IMR-90 (cell line): ENCODE data around the gene CAPN5. TPM values are rescaled to one million over a fixed set of nuclear protein-coding genes. Genes with fewer than 3 reads are reported as not detected.
A peak's percentile ranks its signal among the peaks of the same experiment; 100 is the strongest.

ENCODE experiments used
- ATAC-seq: fragments of 200-7000 bp; cut with Tn5 transposase; 2 replicates; pipeline ENCODE4 v1.9.1; 2020; ENCODE audit warnings: low read depth, mild to moderate bottlenecking, moderate library complexity
- BruUV-seq: library from RNA; stranded (reverse); fragments of 400-500 nt; replicated peaks from 2 replicates; lab custom pipeline; 2021; lab: Mats Ljungman, UMichigan
- CTCF ChIA-PET: fragments of 300-600 bp; formaldehyde crosslinking; extraction: SDS; loops from one replicate; lab custom pipeline; 2021; ENCODE audit warnings: antibody characterized with exemption; lab: Yijun Ruan, JAX
- POLR2A ChIA-PET: fragments of 300-600 bp; sonication (Branson Sonifier 250); formaldehyde crosslinking; loops from one replicate; lab custom pipeline; 2022; ENCODE audit warnings: antibody characterized with exemption; ENCODE audit not compliant: unreplicated experiment; lab: Charles Lee
- DNase-seq: peaks from one replicate; pipeline ENCODE4 v3.0.0; 2013
- H2AFZ ChIP-seq: replicated peaks from 2 replicates; pipeline ENCODE3; 2013; ENCODE audit warnings: low read length, mild to moderate bottlenecking; ENCODE audit not compliant: poor library complexity
- H2AK5ac ChIP-seq: 2 replicates; pipeline ENCODE4 v1.6.1; 2013; ENCODE audit warnings: low read depth, low read length, inconsistent platforms
- H2AK9ac ChIP-seq: replicated peaks from 2 replicates; pipeline ENCODE3; 2013; ENCODE audit warnings: mild to moderate bottlenecking, low read depth, low read length, moderate library complexity; ENCODE audit not compliant: poor library complexity
- H2BK120ac ChIP-seq: 2 replicates; pipeline ENCODE4 v1.6.1; 2013; ENCODE audit warnings: low read depth, low read length, inconsistent platforms
- H2BK15ac ChIP-seq: 3 replicates; pipeline ENCODE4 v1.6.1; 2013; ENCODE audit warnings: low read depth, low read length, inconsistent platforms
- H2BK20ac ChIP-seq: 2 replicates; pipeline ENCODE4 v1.6.1; 2013; ENCODE audit warnings: low read depth, mild to moderate bottlenecking, inconsistent platforms, low read length, moderate library complexity
- H2BK5ac ChIP-seq: 2 replicates; pipeline ENCODE4 v1.6.1; 2013; ENCODE audit warnings: mild to moderate bottlenecking, low read depth, low read length, inconsistent platforms; ENCODE audit not compliant: poor library complexity, severe bottlenecking
- H3K14ac ChIP-seq: replicated peaks from 2 replicates; pipeline ENCODE4 v1.6.1; 2013; ENCODE audit warnings: low read depth, low read length, inconsistent platforms
- H3K18ac ChIP-seq: 2 replicates; pipeline ENCODE4 v1.6.1; 2013; ENCODE audit warnings: low read depth, low read length, control low read depth
- H3K23ac ChIP-seq: 2 replicates; pipeline ENCODE4 v1.6.1; 2013; ENCODE audit warnings: low read depth, low read length, inconsistent platforms
- H3K27ac ChIP-seq: 2 replicates; pipeline ENCODE4 v1.5.1; 2013; ENCODE audit warnings: mild to moderate bottlenecking, control low read depth, low read length; ENCODE audit not compliant: insufficient read depth
- H3K27me3 ChIP-seq: 2 replicates; pipeline ENCODE4 v1.6.1; 2013; ENCODE audit warnings: low read length; ENCODE audit not compliant: control insufficient read depth, insufficient read depth
- H3K36me3 ChIP-seq: 2 replicates; pipeline ENCODE4 v1.6.1; 2013; ENCODE audit warnings: low read length, mixed read lengths; ENCODE audit not compliant: control insufficient read depth, insufficient read depth
- H3K4ac ChIP-seq: 2 replicates; pipeline ENCODE4 v1.6.1; 2013; ENCODE audit warnings: low read depth, low read length, inconsistent platforms
- H3K4me1 ChIP-seq: 2 replicates; pipeline ENCODE4 v1.6.1; 2013; ENCODE audit warnings: low read length, mixed read lengths; ENCODE audit not compliant: control insufficient read depth, insufficient read depth
- H3K4me2 ChIP-seq: 2 replicates; pipeline ENCODE4 v1.6.1; 2013; ENCODE audit warnings: low read depth, mild to moderate bottlenecking, control low read depth, low read length, moderate library complexity
- H3K4me3 ChIP-seq: 2 replicates; pipeline ENCODE4 v1.5.1; 2013; ENCODE audit warnings: low read depth, mild to moderate bottlenecking, control low read depth, low read length, moderate library complexity; ENCODE audit not compliant: insufficient read depth
- H3K56ac ChIP-seq: 2 replicates; pipeline ENCODE4 v1.6.1; 2013; ENCODE audit warnings: low read length, inconsistent platforms; ENCODE audit not compliant: insufficient read depth; ENCODE audit errors: extremely low read depth
- H3K79me1 ChIP-seq, 2 experiments: 2 replicates each; pipeline ENCODE4 v1.6.1; 2013; ENCODE audit warnings: low read length in 2 of 2, inconsistent platforms in 1 of 2, low read depth in 1 of 2
- H3K9ac ChIP-seq: 2 replicates; pipeline ENCODE4 v1.6.1; 2013; ENCODE audit warnings: low read depth, low read length, control low read depth
- H3K9me1 ChIP-seq: 2 replicates; pipeline ENCODE4 v1.6.1; 2013; ENCODE audit warnings: low read length, inconsistent platforms; ENCODE audit not compliant: insufficient read depth
- H3K9me3 ChIP-seq: 2 replicates; pipeline ENCODE4 v1.6.1; 2013; ENCODE audit warnings: low read length; ENCODE audit not compliant: control insufficient read depth, insufficient read depth
- H4K20me1 ChIP-seq: 2 replicates; pipeline ENCODE4 v1.6.1; 2013; ENCODE audit warnings: low read length, inconsistent platforms; ENCODE audit not compliant: insufficient read depth
- H4K5ac ChIP-seq: 2 replicates; pipeline ENCODE4 v1.6.1; 2013; ENCODE audit warnings: mild to moderate bottlenecking, low read depth, low read length, control low read depth
- H4K8ac ChIP-seq, 2 experiments: 2 replicates each; pipeline ENCODE4 v1.6.1; 2013; ENCODE audit warnings: low read depth in 2 of 2, low read length in 2 of 2, control low read depth in 1 of 2, inconsistent platforms in 1 of 2
- H4K91ac ChIP-seq: 2 replicates; pipeline ENCODE4 v1.6.1; 2013; ENCODE audit warnings: low read depth, low read length, inconsistent platforms; ENCODE audit not compliant: insufficient read depth
- CEBPB ChIP-seq: IDR thresholded peaks from 2 replicates; pipeline ENCODE4 v1.6.1; 2012; ENCODE audit warnings: low read depth, low read length, improper control_type of control experiment
- CTCF ChIP-seq: conservative IDR thresholded peaks from 2 replicates; pipeline ENCODE4 v1.5.1; 2012; ENCODE audit warnings: mild to moderate bottlenecking, low read depth, low read length, improper control_type of control experiment
- ELK1 ChIP-seq: fragments of 150-350 bp; IDR thresholded peaks from 2 replicates; pipeline ENCODE4 v1.6.1; 2016; ENCODE audit warnings: low read depth, mild to moderate bottlenecking, low read length, moderate library complexity, borderline replicate concordance
- FOS ChIP-seq: fragments of 150-350 bp; IDR thresholded peaks from 2 replicates; pipeline ENCODE4 v1.6.1; 2016; ENCODE audit warnings: low read depth, low read length
- MAFK ChIP-seq: IDR thresholded peaks from 2 replicates; pipeline ENCODE4 v1.6.1; 2012; ENCODE audit warnings: low read depth, low read length, improper control_type of control experiment
- MAZ ChIP-seq: IDR thresholded peaks from 2 replicates; pipeline ENCODE4 v1.6.1; 2012; ENCODE audit warnings: low read depth, mild to moderate bottlenecking, low read length, improper control_type of control experiment, moderate library complexity, borderline replicate concordance
- NFE2L2 ChIP-seq: fragments of 150-350 bp; IDR thresholded peaks from 2 replicates; pipeline ENCODE4 v1.6.1; 2016; ENCODE audit warnings: low read depth, mild to moderate bottlenecking, low read length
- POLR2A ChIP-seq: IDR thresholded peaks from 2 replicates; pipeline ENCODE4 v1.6.1; 2012; ENCODE audit warnings: mild to moderate bottlenecking, low read depth, low read length
- RAD21 ChIP-seq: IDR thresholded peaks from 2 replicates; pipeline ENCODE4 v1.6.1; 2012; ENCODE audit warnings: low read length, improper control_type of control experiment
- RCOR1 ChIP-seq: IDR thresholded peaks from 2 replicates; pipeline ENCODE4 v1.6.1; 2012; ENCODE audit warnings: mild to moderate bottlenecking, low read length, improper control_type of control experiment; ENCODE audit not compliant: insufficient replicate concordance
- SMC3 ChIP-seq: fragments of 150-350 bp; IDR thresholded peaks from 2 replicates; pipeline ENCODE4 v1.6.1; 2016; ENCODE audit warnings: low read depth, mild to moderate bottlenecking, antibody characterized with exemption, low read length, moderate library complexity
- WGBS, 2 experiments: methylation state at CpG; one replicate each; pipeline versions ENCODE4 v1.1.5 to v1.1.7; 2013; ENCODE audit warnings: missing lambda C conversion rate in 2 of 2; ENCODE audit not compliant: insufficient read length in 1 of 2; ENCODE audit errors: extremely low coverage in 2 of 2; 5-methylcytosine and 5-hydroxymethylcytosine counted together
- dilution Hi-C: fragments of 300-500 bp; cut with HindIII; formaldehyde crosslinking; loops from one replicate; pipeline ENCODE4 v1.14.3; 2018; ENCODE audit warnings: low sequenced_read_pairs; ENCODE audit not compliant: unreplicated experiment
- in situ Hi-C: fragments of 300-500 bp; cut with MboI; formaldehyde crosslinking; loops from 3 replicates; pipeline ENCODE4 v1.14.3; 2019; ENCODE audit warnings: low sequenced_read_pairs, inconsistent platforms, mixed read lengths
- intact Hi-C: fragments of 100-400 bp; cut with micrococcal nuclease; formaldehyde crosslinking; loops from 2 replicates; pipeline ENCODE4 v1.10.0; 2022
- polyA plus RNA-seq, 3 experiments: library from polyadenylated mRNA; depleted of rRNA; stranded (reverse); fragments of >200 nt; gene quantifications; 2 replicates each; pipeline ENCODE4 v1.2.3, GENCODE V29; 2012; ENCODE audit warnings: low replicate concordance in 1 of 3
- total RNA-seq: library from RNA; depleted of rRNA; stranded (reverse); fragments of >200 nt; gene quantifications from 2 replicates; pipeline ENCODE4 v1.2.3, GENCODE V29; 2012

CAPN5 gene
- total and polyA plus RNA-seq, 2 of the 4 experiments (the other 2 are of a cell fraction), result 8.1 to 24.0 TPM

- Histone ChIP-seq H2BK5ac (no peak overlapping the region), H3K27ac (no peak overlapping the region), H3K4me3 (no peak overlapping the region), H3K23ac (no peak overlapping the region), H2AK5ac (peak overlapping the region; percentile 46; the same call in 1 of the 2 replicates), H3K4ac (no peak overlapping the region), H4K5ac (no peak overlapping the region), H4K20me1 (peaks cover 4% of the 10 kb centered on the region; the same call in 1 of the 2 replicates), H3K9me3 (no peaks in the 10 kb centered on the region), H2AK9ac (no peak overlapping the region), H3K14ac (no peak overlapping the region), H3K79me1 (no peaks in the 10 kb centered on the region), H3K4me1 (peaks cover 2% of the 10 kb centered on the region), H3K18ac (no peak overlapping the region), H2BK20ac (no peak overlapping the region), H3K36me3 (peaks cover 2% of the 10 kb centered on the region; the same call in 1 of the 2 replicates), H3K27me3 (no peaks in the 10 kb centered on the region), H4K91ac (no peak overlapping the region), H3K9ac (no peak overlapping the region), H3K56ac (no peak overlapping the region), H4K8ac (no peak overlapping the region), H2AFZ (peak overlapping the region; percentile 43), H3K4me2 (no peak overlapping the region), H2BK120ac (no peak overlapping the region), H2BK15ac (no peak overlapping the region), H3K9me1 (0 out of 2 replicates have a peak, but pooled peaks cover 3% of the 10 kb centered on the region)
- CTCF ChIA-PET, result interaction anchor here (0.9 kb wide), 1 partner anchor 48 kb away, joined by 3 read pairs; no protein-coding TSS in a partner anchor
- in situ Hi-C loops, result no loop called here
- ATAC-seq (peak; percentile 38), DNase-seq (peak; percentile 30)
- POLR2A ChIA-PET, result no interaction called here
- no TSS peak for BruUV-seq
- intact Hi-C loops, result no loop called here
- 75% methylated on average over 1 of the region's 5 CpGs; no CpG with 5 or more reads in 1 of the 2 experiments for WGBS, 2 experiments
- TF ChIP-seq POLR2A, result no peak
- TF ChIP-seq MAFK, result no peak
- TF ChIP-seq SMC3, result peak; percentile 49
- peak; percentile 50 for TF ChIP-seq RAD21
- TF ChIP-seq NFE2L2, result no peak
- no peak for TF ChIP-seq FOS
- TF ChIP-seq CEBPB, result no peak
- no peak for TF ChIP-seq ELK1
- no peak for TF ChIP-seq RCOR1
- TF ChIP-seq MAZ, result no peak
- peak; percentile 55 for TF ChIP-seq CTCF
- dilution Hi-C loops, result no loop called here
Observed at GRCh38 chr11:77101043-77101537, 34.3 kb downstream of the CAPN5 start.
